Heart right ventricle (tissue), 16 donors: ENCODE results near the gene NAPA. TPM values are rescaled to one million over a fixed set of nuclear protein-coding genes. Genes with fewer than 3 reads are reported as not detected.

Source experiments
- ATAC-seq, 8 donors: fragments of 200-7000 bp; cut with Tn5 transposase; one replicate each; pipeline ENCODE4 v1.9.1; 2020; ENCODE audit warnings: mild to moderate bottlenecking in 8 of 8, moderate library complexity in 8 of 8, moderate number of reproducible peaks in 1 of 8
- DNase-seq, 2 donors: peaks; one replicate each; pipeline ENCODE4 v3.0.0-alpha.2; 2020
- H3K27ac ChIP-seq, 10 donors: fragments of 200-600 bp; sonication (generic) in 2 of 10; one replicate each; pipeline versions ENCODE4 v1.5.0 to v1.8.0; 2020 to 2022; ENCODE audit warnings: mild to moderate bottlenecking in 3 of 10
- H3K27me3 ChIP-seq, 7 donors: fragments of 200-600 bp; one replicate each; pipeline ENCODE4 v1.8.0; 2021 to 2022; ENCODE audit warnings: mild to moderate bottlenecking in 2 of 7
- H3K36me3 ChIP-seq, 9 donors: fragments of 200-600 bp; sonication (generic) in 1 of 9; one replicate each; pipeline versions ENCODE4 v1.5.0 to v1.8.0; 2020 to 2022; ENCODE audit warnings: mild to moderate bottlenecking in 2 of 9
- H3K4me1 ChIP-seq, 9 donors: fragments of 200-600 bp; sonication (generic) in 1 of 9; one replicate each; pipeline versions ENCODE4 v1.5.0 to v1.8.0; 2020 to 2022; ENCODE audit warnings: mild to moderate bottlenecking in 4 of 9
- H3K4me3 ChIP-seq, 10 donors: fragments of 200-600 bp; sonication (generic) in 2 of 10; one replicate each; pipeline versions ENCODE4 v1.5.0 to v1.8.0; 2020 to 2022; ENCODE audit warnings: mild to moderate bottlenecking in 7 of 10, moderate library complexity in 2 of 10
- H3K9me3 ChIP-seq, 11 donors: fragments of 200-600 bp in 10 of 11; sonication (generic) in 2 of 11; one replicate each; pipeline versions ENCODE4 v1.5.0 to v1.8.0; 2013 to 2022; ENCODE audit warnings: mild to moderate bottlenecking in 2 of 11, control low read depth in 1 of 11, moderate library complexity in 1 of 11
- WGBS, 2 donors: extraction: QIAGEN DNeasy Blood & Tissue Kit; methylation state at CpG; one replicate each; pipeline ENCODE4 v1.1.7; 2013; ENCODE audit warnings: inconsistent platforms in 1 of 2; 5-methylcytosine and 5-hydroxymethylcytosine counted together
- intact Hi-C, 10 donors: fragments of 100-400 bp; cut with DNase I; formaldehyde crosslinking; loops; one replicate each; pipeline versions ENCODE4 v1.11.1 to v1.14.2; 2022
- polyA plus RNA-seq, 2 donors: library from polyadenylated mRNA; stranded (reverse); fragments of 200-250 nt; gene quantifications; one replicate each; pipeline ENCODE4 v1.2.3, GENCODE V29; 2013
- total RNA-seq, 10 donors: library from RNA; stranded (reverse); fragmentation: NEBNext Ultra II Directional in 3 of 10; extraction: Animal tissue kit (Norgen Biotek cat#: 25700) in 3 of 10; gene quantifications; one replicate each; pipeline versions ENCODE4 v1.2.1 to v1.2.4, GENCODE V29; 2021 to 2023
- TF ChIP-seq, protein P1 (sequence below), 9 donors: fragments of 200-600 bp; sonication (generic) in 2 of 9; IDR thresholded peaks; one replicate each; pipeline versions ENCODE4 v1.5.0 to v1.8.0; 2021 to 2022; ENCODE audit warnings: antibody characterized with exemption in 9 of 9, mild to moderate bottlenecking in 5 of 9, moderate library complexity in 1 of 9
- donor health status: Arrhythmogenic right ventricular cardiomyopathy.
- donor health status: ischemic (EF 13 %, LVEDD 7.1; RV severe dilation, severe dysfunction).
- donor health status: healthy with polysubstance abuse.
- donor health status: DM: no; HTN: yes; CAD: no.
- donor health status: DM: no; HTN: no; CAD: no.
- donor health status: ischemic (EF 25% LVEDD 6.9; RV normal size, moderate dysfunction).
- donor health status: ischemic (EF 25% LVEDD 5.7; RV mildly dilated, moderate dysfunction).
- donor health status: healthy.
- donor health status: DM: yes; HTN: yes; CAD: no.
- donor health status: Ischemic cardiomyopathy.
- donor health status: ischemic (EF 35%, LVEDD 5.7; RV mildly dilated, moderate dysfunction).
- donor health status: nonischemic (EF 11% LVEDD 7.7; RV severe dilation, severe dysfunction).
- donor health status: DM: yes; HTN: yes; CAD: no.
- donor health status: PGD.
- donor health status: ischemic (EF 29% LVEDD 5.4; RV normal size, mild dysfunction).
- donor health status: nonischemic (EF 23%, LVEDD 6.1; RV moderate dilation, normal function).

Gene NAPA
- total and polyA plus RNA-seq, 12 donors: 115 to 183 (median 125) TPM

DNA sequence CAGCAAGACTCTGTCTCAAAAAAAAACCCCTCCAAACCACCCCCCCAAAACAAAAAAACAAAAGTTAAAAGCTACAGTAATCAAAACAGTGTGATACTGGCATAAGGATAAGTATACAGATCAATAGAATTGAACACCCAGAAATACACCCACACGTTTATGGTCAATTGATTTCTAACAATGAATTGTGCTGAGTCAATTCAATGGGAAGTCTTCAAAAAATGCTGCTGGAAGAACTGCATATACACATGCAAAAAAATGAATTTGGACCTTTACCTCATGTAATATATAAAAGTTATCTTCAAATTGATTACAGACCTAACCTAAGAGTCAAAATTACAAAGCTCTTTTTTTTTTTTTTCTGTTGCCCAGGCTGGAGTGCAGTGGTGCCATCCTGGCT lies 19.8 kb upstream of the NAPA start:
- Histone ChIP-seq H3K36me3 (no peaks in the 10 kb centered on the region), H3K4me3 (no peak overlapping the region), H3K9me3 (no peaks in the 10 kb centered on the region), H3K4me1 (peaks cover 0 to 6% (median 0%) of the 10 kb centered on the region in 9 donors), H3K27me3 (no peaks in the 10 kb centered on the region), H3K27ac (no peak overlapping the region)
- TF ChIP-seq, protein P1, sequence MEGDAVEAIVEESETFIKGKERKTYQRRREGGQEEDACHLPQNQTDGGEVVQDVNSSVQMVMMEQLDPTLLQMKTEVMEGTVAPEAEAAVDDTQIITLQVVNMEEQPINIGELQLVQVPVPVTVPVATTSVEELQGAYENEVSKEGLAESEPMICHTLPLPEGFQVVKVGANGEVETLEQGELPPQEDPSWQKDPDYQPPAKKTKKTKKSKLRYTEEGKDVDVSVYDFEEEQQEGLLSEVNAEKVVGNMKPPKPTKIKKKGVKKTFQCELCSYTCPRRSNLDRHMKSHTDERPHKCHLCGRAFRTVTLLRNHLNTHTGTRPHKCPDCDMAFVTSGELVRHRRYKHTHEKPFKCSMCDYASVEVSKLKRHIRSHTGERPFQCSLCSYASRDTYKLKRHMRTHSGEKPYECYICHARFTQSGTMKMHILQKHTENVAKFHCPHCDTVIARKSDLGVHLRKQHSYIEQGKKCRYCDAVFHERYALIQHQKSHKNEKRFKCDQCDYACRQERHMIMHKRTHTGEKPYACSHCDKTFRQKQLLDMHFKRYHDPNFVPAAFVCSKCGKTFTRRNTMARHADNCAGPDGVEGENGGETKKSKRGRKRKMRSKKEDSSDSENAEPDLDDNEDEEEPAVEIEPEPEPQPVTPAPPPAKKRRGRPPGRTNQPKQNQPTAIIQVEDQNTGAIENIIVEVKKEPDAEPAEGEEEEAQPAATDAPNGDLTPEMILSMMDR (IDR thresholded peaks at IDR 0.05): no peak
- intact Hi-C loops: no loop called here
- ATAC-seq (no peak), DNase-seq (no peak)
- WGBS, 2 donors: 64 to 71% methylated on average over 1 of the region's 1 CpG

DNA sequence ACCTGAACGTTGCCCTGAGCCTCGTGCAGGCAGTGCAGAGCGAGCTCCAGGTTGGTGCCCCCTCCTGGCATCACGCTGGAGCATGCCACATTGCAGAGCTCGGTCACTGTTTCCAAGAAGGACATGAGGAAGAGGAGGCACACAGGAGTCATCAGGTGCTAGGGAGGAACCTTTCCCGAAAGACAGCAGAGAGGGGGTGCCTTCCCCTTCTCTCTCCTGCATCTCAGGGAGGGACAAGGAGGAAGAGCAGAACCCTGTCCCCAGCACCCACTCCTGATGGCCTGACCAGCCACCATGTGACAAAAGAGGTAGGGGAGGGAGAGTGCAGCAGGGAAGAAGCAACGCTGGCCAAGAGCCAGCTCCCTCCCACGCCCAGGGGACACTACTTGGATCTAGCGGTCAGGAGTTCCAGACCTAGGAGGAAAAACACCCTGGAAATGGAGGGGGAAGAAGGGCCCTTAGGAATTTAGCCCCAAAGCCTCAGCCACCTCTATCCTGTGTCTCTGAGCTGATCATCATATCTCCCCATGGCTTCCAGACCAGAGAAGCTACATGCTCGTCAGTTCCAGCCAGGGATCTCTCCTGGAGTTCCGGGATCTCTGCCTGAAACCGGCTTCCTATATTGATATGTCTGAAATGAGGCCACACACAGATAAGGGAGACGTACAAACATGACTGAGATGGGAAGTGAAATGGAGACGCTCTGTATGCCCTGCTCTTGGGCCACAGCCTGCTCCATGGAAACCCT lies 17.0 kb upstream of the NAPA start:
- DNase-seq (no peak), ATAC-seq (peak in 3 of 8 donors; percentile 14 to 50 (median 25))
- Histone ChIP-seq H3K27ac (no peak overlapping the region), H3K9me3 (no peaks in the 10 kb centered on the region), H3K27me3 (no peaks in the 10 kb centered on the region), H3K4me1 (peaks cover 0 to 6% (median 0%) of the 10 kb centered on the region in 9 donors), H3K4me3 (no peak overlapping the region), H3K36me3 (no peaks in the 10 kb centered on the region)
- intact Hi-C loops: no loop called here
- TF ChIP-seq, protein P1 (IDR thresholded peaks at IDR 0.05): no peak
- WGBS, 2 donors: 41 to 42% methylated on average over 14 of the region's 14 CpGs

DNA sequence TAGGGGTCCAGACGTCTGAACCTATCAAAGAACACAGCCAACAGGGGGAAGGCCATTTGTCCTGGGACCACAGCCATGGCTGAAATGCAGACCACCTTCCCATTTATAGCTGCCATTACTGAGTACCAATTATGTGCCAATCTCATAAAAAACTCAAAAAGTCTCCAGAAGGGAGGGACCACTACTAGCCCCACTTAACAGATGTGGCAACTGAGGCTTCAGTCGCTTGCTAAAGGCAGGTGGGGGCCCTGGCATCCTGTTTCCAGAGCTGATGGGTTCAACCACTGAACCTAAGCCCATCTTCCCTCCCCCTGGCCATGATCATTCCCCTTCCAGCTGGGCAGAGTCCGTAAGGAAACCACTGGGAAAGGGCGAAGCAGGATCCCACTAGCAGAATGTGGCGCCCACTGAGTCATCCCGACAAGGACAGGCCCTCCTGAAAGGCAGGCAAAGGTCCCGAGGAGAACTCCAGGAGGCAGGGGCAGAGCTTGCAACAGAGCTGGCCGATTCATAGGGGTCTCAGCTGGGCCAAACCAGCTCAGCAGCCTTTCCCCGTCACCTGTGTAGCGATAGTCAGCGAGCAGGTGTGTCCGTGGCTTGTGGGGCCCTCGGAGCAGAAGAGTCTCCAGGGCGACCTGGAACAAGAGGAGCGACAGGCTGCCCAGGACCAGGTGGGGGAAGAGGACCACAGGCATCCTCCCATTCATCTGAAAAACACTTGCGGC lies 14.3 kb upstream of the NAPA start:
- 83 to 85% methylated on average over 16 of the region's 16 CpGs for WGBS, 2 donors
- H3K27ac ChIP-seq: no peak overlapping the region
- H3K36me3 ChIP-seq: no peaks in the 10 kb centered on the region
- H3K27me3 ChIP-seq: no peaks in the 10 kb centered on the region
- no peaks in the 10 kb centered on the region for H3K9me3 ChIP-seq
- intact Hi-C loops: loop anchor here in 2 of 10 donors (10.0 kb wide), 1 partner anchor 166 kb away; no protein-coding TSS in a partner anchor
- H3K4me1 ChIP-seq: peaks cover 0 to 6% (median under 1%) of the 10 kb centered on the region in 9 donors
- ATAC-seq (no peak), DNase-seq (no peak)
- TF ChIP-seq, protein P1 (IDR thresholded peaks at IDR 0.05): no peak
- H3K4me3 ChIP-seq: no peak overlapping the region

DNA sequence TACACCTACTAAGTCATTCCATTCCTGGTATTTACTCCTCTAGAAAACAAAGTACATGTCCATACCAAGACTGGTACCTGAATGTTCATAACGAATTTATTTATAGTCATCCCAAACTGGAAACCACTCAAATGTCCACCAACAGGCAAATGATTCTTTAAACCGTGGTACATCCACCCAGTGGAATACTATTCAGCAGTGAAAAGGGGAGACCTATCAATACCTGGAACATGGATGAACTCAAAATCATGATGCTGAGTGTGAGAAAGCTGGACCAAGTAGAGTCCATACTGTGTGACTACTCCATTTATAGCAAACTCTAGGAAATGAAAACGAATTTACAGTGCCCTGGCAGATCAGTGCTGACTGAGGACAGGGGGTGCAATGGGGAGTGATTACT lies 11.9 kb upstream of the NAPA start:
- Histone ChIP-seq H3K9me3 (no peaks in the 10 kb centered on the region), H3K4me3 (no peak overlapping the region), H3K36me3 (no peaks in the 10 kb centered on the region), H3K27ac (no peak overlapping the region), H3K4me1 (peaks cover 0 to 26% (median 15%) of the 10 kb centered on the region in 9 donors), H3K27me3 (peaks cover 0 to 6% (median 0%) of the 10 kb centered on the region in 7 donors)
- TF ChIP-seq, protein P1 (IDR thresholded peaks at IDR 0.05): no peak
- 84 to 85% methylated on average over 3 of the region's 3 CpGs for WGBS, 2 donors
- DNase-seq (no peak), ATAC-seq (no peak)
- intact Hi-C loops: loop anchor here in 2 of 10 donors (10.0 kb wide), 1 partner anchor 168 kb away; no protein-coding TSS in a partner anchor
